Epidermal melanocyte (primary cell): ENCODE measurements around the gene ICA1L.

Experiments used
- DNase-seq: peaks from one replicate; pipeline ENCODE4 v3.0.0; 2011; ENCODE audit warnings: low spot score; ENCODE audit not compliant: insufficient read length

Gene ICA1L

GRCh38 chr2:202743613-202744012 lies 128.0 kb downstream of the ICA1L start:
- DNase-seq = no peak

GRCh38 chr2:202736826-202737225 lies 134.7 kb downstream of the ICA1L start:
- no peak for DNase-seq

- DNase-seq = no peak
Measured at GRCh38 chr2:202726070-202726469, 145.5 kb downstream of the ICA1L start.

- no peak for DNase-seq
Measured at GRCh38 chr2:202723746-202724145, 147.8 kb downstream of the ICA1L start.
